Stimulated activated CD4-positive, alpha-beta T cell treated with anti-CD3 and anti-CD28 coated beads, Interleukin-2, amount 100 ng/mL, for 4 hours (primary cell): ENCODE results near the gene DISC1.
"Not testable (repeated sequence)": the region's sequence is repeated elsewhere in the genome, so short reads cannot be mapped to it uniquely, and the experiment has no call there.

Experiments
- DNase-seq: peaks from one replicate; pipeline ENCODE4 v3.0.0-alpha.2; 2020; ENCODE audit warnings: low read depth

The DISC1 gene

GRCh38 chr1:231701306-231701705, 74.7 kb downstream of the DISC1 start:
- DNase-seq, result no peak

- no peak for DNase-seq
Measured at GRCh38 chr1:231702331-231702730, 75.7 kb downstream of the DISC1 start.

GRCh38 chr1:231702804-231703203, 76.2 kb downstream of the DISC1 start:
- DNase-seq, result no peak

GRCh38 chr1:231705806-231706760, 79.5 kb downstream of the DISC1 start:
- DNase-seq, result no peak

- DNase-seq, result no peak
Measured at GRCh38 chr1:231706934-231707333, 80.3 kb downstream of the DISC1 start.

- DNase-seq, result no peak
Measured at GRCh38 chr1:231707407-231707806, 80.8 kb downstream of the DISC1 start.

- DNase-seq, result no peak
Measured at GRCh38 chr1:231708394-231708793, 81.8 kb downstream of the DISC1 start.

- DNase-seq, result no peak
Measured at GRCh38 chr1:231714440-231714839, 87.8 kb downstream of the DISC1 start.

GRCh38 chr1:231715816-231716722, 89.5 kb downstream of the DISC1 start:
- no peak for DNase-seq

- DNase-seq, result no peak
Measured at GRCh38 chr1:231716879-231717278, 90.3 kb downstream of the DISC1 start.

- DNase-seq, result no peak
Measured at GRCh38 chr1:231719485-231720183, 93.0 kb downstream of the DISC1 start.

- no peak for DNase-seq
Measured at GRCh38 chr1:231720652-231721325, 94.2 kb downstream of the DISC1 start.

- DNase-seq, result no peak
Measured at GRCh38 chr1:231721436-231721835, 94.8 kb downstream of the DISC1 start.

- DNase-seq, result no peak
Measured at GRCh38 chr1:231722356-231722755, 95.8 kb downstream of the DISC1 start.

- no peak for DNase-seq
Measured at GRCh38 chr1:231723146-231723545, 96.6 kb downstream of the DISC1 start.

- no peak for DNase-seq
Measured at GRCh38 chr1:231724041-231724440, 97.5 kb downstream of the DISC1 start.

- DNase-seq, result no peak
Measured at GRCh38 chr1:231724876-231725647, 98.5 kb downstream of the DISC1 start.

GRCh38 chr1:231727171-231727570, 100.6 kb downstream of the DISC1 start:
- DNase-seq, result no peak

- DNase-seq, result not testable (repeated sequence)
Measured at GRCh38 chr1:231728987-231729386, 102.4 kb downstream of the DISC1 start.

- DNase-seq, result no peak
Measured at GRCh38 chr1:231729544-231729943, 103.0 kb downstream of the DISC1 start.

GRCh38 chr1:231731268-231731667, 104.7 kb downstream of the DISC1 start:
- no peak for DNase-seq
